Small intestine (tissue), 7 donors: ENCODE results near the gene FARP2. TPM values are rescaled to one million over a fixed set of nuclear protein-coding genes. Genes with fewer than 3 reads are reported as not detected.
"Not testable (repeated sequence)": the region's sequence is repeated elsewhere in the genome, so short reads cannot be mapped to it uniquely, and the experiment has no call there.

Experiments used
- DNase-seq, 2 donors: peaks; one replicate each; pipeline versions ENCODE4 v3.0.0 to v3.0.0-alpha.2; 2013
- FAIRE-seq: peaks from 2 replicates; lab custom pipeline; 2012; peaks lifted over from hg19 to GRCh38; lab: Jason Lieb, UNC
- H3K27ac ChIP-seq, 3 donors: one replicate each; pipeline ENCODE4 v1.5.1; 2013; ENCODE audit warnings: low read length in 2 of 3, mild to moderate bottlenecking in 2 of 3, control low read depth in 1 of 3, inconsistent platforms in 1 of 3, low read depth in 1 of 3, moderate library complexity in 1 of 3
- H3K27me3 ChIP-seq, 3 donors: one replicate each; pipeline ENCODE4 v1.6.1; 2013; ENCODE audit warnings: low read length in 3 of 3, inconsistent platforms in 1 of 3; ENCODE audit not compliant: control insufficient read depth in 3 of 3, insufficient read depth in 3 of 3
- H3K36me3 ChIP-seq, 3 donors: one replicate each; pipeline ENCODE4 v1.6.1; 2013; ENCODE audit warnings: low read length in 3 of 3, inconsistent platforms in 1 of 3, low read depth in 1 of 3, mild to moderate bottlenecking in 1 of 3, moderate library complexity in 1 of 3; ENCODE audit not compliant: control insufficient read depth in 3 of 3, insufficient read depth in 2 of 3
- H3K4me1 ChIP-seq, 3 donors: one replicate each; pipeline ENCODE4 v1.6.1; 2013; ENCODE audit warnings: low read length in 2 of 3, inconsistent platforms in 1 of 3, low read depth in 1 of 3, mild to moderate bottlenecking in 1 of 3, moderate library complexity in 1 of 3; ENCODE audit not compliant: control insufficient read depth in 3 of 3, insufficient read depth in 2 of 3
- H3K4me3 ChIP-seq, 3 donors: one replicate each; pipeline ENCODE4 v1.5.1; 2013; ENCODE audit warnings: low read length in 3 of 3, control low read depth in 1 of 3, inconsistent platforms in 1 of 3, low read depth in 1 of 3, mild to moderate bottlenecking in 1 of 3, moderate library complexity in 1 of 3
- H3K9me3 ChIP-seq, 2 donors: one replicate each; pipeline ENCODE4 v1.6.1; 2013; ENCODE audit warnings: low read depth in 1 of 2, low read length in 1 of 2; ENCODE audit not compliant: control insufficient read depth in 2 of 2, insufficient read depth in 1 of 2
- WGBS, 3 donors: extraction: QIAGEN DNeasy Blood & Tissue Kit; methylation state at CpG; one replicate each; pipeline ENCODE4 v1.1.7; 2013; 5-methylcytosine and 5-hydroxymethylcytosine counted together
- polyA plus RNA-seq, 4 donors: library from polyadenylated mRNA; stranded (reverse) in 3 of 4; unstranded in 1 of 4; fragments of 200-250 nt in 3 of 4; fragments of 120-200 nt in 1 of 4; gene quantifications; one replicate each; pipeline versions ENCODE4 v1.2.1 to v1.2.3, GENCODE V29; 2013
- donor health status: healthy with polysubstance abuse.
- donor health status: control.
- donor health status: control.
- donor health status: Bipolar disorder and iron deficiency.
- donor health status: healthy.

The FARP2 gene
- polyA plus RNA-seq, 4 donors, result 25.7 to 65.3 (median 49.8) TPM

DNA sequence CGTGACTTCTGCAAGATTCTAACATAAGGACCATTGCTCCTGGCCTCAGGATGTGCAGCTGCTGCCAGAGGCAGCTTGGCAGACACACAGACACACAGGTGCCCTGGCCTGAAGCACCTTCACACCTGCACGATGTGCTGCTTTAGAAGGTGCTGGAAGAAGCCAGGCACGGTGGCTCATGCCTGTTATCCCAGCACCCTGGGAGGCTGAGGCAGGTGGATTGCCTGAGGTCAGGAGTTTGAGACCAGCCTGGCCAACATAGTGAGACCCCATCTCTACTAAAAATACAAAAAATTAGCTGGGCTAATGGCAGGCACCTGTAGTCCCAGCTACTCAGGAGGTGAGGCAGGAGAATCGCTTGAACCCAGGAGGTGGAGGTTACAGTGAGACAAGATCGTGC, 57.4 kb downstream of the FARP2 start:
- H3K9me3 ChIP-seq, H3K4me1 ChIP-seq, DNase-seq, H3K27ac ChIP-seq, H3K27me3 ChIP-seq, FAIRE-seq, H3K4me3 ChIP-seq: not testable (repeated sequence)
- H3K36me3 ChIP-seq, result peaks cover 19 to 64% (median 20%) of the 10 kb centered on the region in 3 donors
- WGBS, 3 donors, result 93 to 99% (median 98%) methylated on average over 5 of the region's 5 CpGs

GRCh38 chr2:241413929-241414580, 58.0 kb downstream of the FARP2 start:
- 94 to 97% (median 94%) methylated on average over 7 of the region's 7 CpGs for WGBS, 3 donors
- no peaks in the 10 kb centered on the region for H3K9me3 ChIP-seq
- DNase-seq, result no peak
- no peaks in the 10 kb centered on the region for H3K4me1 ChIP-seq
- H3K4me3 ChIP-seq, result no peak overlapping the region
- H3K27ac ChIP-seq, result no peak overlapping the region
- H3K27me3 ChIP-seq, result no peaks in the 10 kb centered on the region
- FAIRE-seq, result no peak
- peaks cover 20 to 67% (median 23%) of the 10 kb centered on the region in 3 donors for H3K36me3 ChIP-seq

GRCh38 chr2:241415196-241415595, 59.1 kb downstream of the FARP2 start:
- FAIRE-seq (no peak), DNase-seq (no peak)

DNA sequence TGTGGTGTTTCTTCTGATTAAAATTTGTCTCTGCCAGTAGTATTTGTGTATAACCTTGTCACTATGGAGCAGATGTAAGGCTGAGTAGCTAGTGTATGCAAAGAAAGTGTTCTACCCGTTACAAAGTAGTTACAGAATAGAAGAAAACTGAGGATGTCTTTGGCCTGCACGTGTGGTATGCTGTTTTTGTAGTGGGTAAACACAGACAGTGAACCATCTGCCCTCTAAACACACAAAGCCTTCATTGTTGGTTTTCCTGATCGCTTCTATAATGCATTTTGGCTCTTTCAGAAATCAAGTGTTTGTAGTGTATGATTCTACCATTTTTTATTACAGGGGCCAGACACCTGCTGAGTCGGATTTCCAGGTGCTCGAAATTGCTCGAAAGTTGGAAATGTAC, 61.5 kb downstream of the FARP2 start:
- Histone ChIP-seq H3K27ac (no peak overlapping the region), H3K4me3 (no peak overlapping the region), H3K27me3 (no peaks in the 10 kb centered on the region), H3K36me3 (peaks cover 16 to 77% (median 26%) of the 10 kb centered on the region in 3 donors), H3K4me1 (no peaks in the 10 kb centered on the region), H3K9me3 (peaks cover 0 to 2% of the 10 kb centered on the region in 2 donors)
- FAIRE-seq, result no peak
- WGBS, 3 donors, result 55 to 76% (median 70%) methylated on average over 6 of the region's 6 CpGs
- no peak for DNase-seq

More at GRCh38 chr2:241415196-241415595, 59.1 kb downstream of the FARP2 start:
- no peaks in the 10 kb centered on the region for H3K4me1 ChIP-seq
- H3K27me3 ChIP-seq, result no peaks in the 10 kb centered on the region
- 86 to 95% (median 90%) methylated on average over 3 of the region's 3 CpGs for WGBS, 3 donors
- H3K4me3 ChIP-seq, result no peak overlapping the region
- no peak overlapping the region for H3K27ac ChIP-seq
- H3K36me3 ChIP-seq, result peaks cover 18 to 70% (median 26%) of the 10 kb centered on the region in 3 donors
- H3K9me3 ChIP-seq, result no peaks in the 10 kb centered on the region

GRCh38 chr2:241421330-241421729, 65.2 kb downstream of the FARP2 start:
- no peak for FAIRE-seq
- Histone ChIP-seq H3K36me3 (peaks cover 14 to 46% (median 18%) of the 10 kb centered on the region in 3 donors), H3K4me3 (no peak overlapping the region), H3K27me3 (no peaks in the 10 kb centered on the region), H3K9me3 (peaks cover 0 to 2% of the 10 kb centered on the region in 2 donors), H3K4me1 (no peaks in the 10 kb centered on the region), H3K27ac (no peak overlapping the region)
- no peak for DNase-seq
- WGBS, 3 donors, result 90 to 99% (median 98%) methylated on average over 3 of the region's 3 CpGs

DNA sequence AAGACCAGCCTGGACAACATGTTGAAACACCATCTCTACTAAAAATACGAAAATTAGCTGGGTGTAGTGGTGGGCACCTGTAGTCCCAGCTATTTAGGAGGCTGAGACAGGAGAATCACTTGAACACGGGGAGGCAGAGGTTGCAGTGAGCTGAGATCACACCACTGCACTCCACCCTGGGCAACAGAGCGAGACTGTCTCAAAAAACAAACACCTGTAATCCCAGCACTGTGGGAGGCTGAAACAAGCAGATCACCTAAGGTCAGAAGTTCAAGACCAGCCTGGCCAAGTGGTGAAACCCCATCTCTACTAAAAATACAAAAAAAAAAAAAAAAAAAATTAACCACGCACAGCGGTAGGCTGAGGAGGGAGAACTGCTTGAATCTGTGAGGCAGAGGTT, 65.9 kb downstream of the FARP2 start:
- H3K4me3 ChIP-seq, DNase-seq, FAIRE-seq, H3K4me1 ChIP-seq, H3K27ac ChIP-seq, H3K9me3 ChIP-seq, H3K27me3 ChIP-seq: not testable (repeated sequence)
- 95 to 99% (median 96%) methylated on average over 5 of the region's 5 CpGs for WGBS, 3 donors
- peaks cover 14 to 40% (median 15%) of the 10 kb centered on the region in 3 donors for H3K36me3 ChIP-seq

- no peaks in the 10 kb centered on the region for H3K4me1 ChIP-seq
- no peaks in the 10 kb centered on the region for H3K27me3 ChIP-seq
- FAIRE-seq (no peak), DNase-seq (no peak)
- no peak overlapping the region for H3K4me3 ChIP-seq
- H3K27ac ChIP-seq, result no peak overlapping the region
- peaks cover 14 to 39% (median 15%) of the 10 kb centered on the region in 3 donors for H3K36me3 ChIP-seq
- H3K9me3 ChIP-seq, result peaks cover 0 to 2% of the 10 kb centered on the region in 2 donors
- 88 to 94% (median 88%) methylated on average over 1 of the region's 1 CpG for WGBS, 3 donors
Observed at GRCh38 chr2:241422350-241422749, 66.3 kb downstream of the FARP2 start.

GRCh38 chr2:241423489-241423888, 67.4 kb downstream of the FARP2 start:
- FAIRE-seq, H3K27ac ChIP-seq, H3K27me3 ChIP-seq, DNase-seq, H3K4me1 ChIP-seq, H3K9me3 ChIP-seq, H3K4me3 ChIP-seq: not testable (repeated sequence)
- 90 to 100% (median 100%) methylated on average over 1 of the region's 1 CpG for WGBS, 3 donors
- peaks cover 12 to 34% (median 14%) of the 10 kb centered on the region in 3 donors for H3K36me3 ChIP-seq
